Psoas muscle (tissue), 8 donors: Measurements from ENCODE around the gene DUXA. TPM values are rescaled to one million over a fixed set of nuclear protein-coding genes. Genes with fewer than 3 reads are reported as not detected.

Experiments
- ATAC-seq, 4 donors: fragments of 200-7000 bp; cut with Tn5 transposase; one replicate each; pipeline ENCODE4 v1.9.1; 2020; ENCODE audit warnings: moderate library complexity in 3 of 4, mild to moderate bottlenecking in 2 of 4
- DNase-seq, 2 donors: peaks; one replicate each; pipeline ENCODE4 v3.0.0-alpha.2; 2020
- H3K27ac ChIP-seq: fragments of 200-600 bp; one replicate; pipeline ENCODE4 v1.8.0; 2022
- H3K27me3 ChIP-seq, 3 donors: fragments of 200-600 bp in 1 of 3; one replicate each; pipeline versions ENCODE4 v1.6.1 to v1.8.0; 2013 to 2022; ENCODE audit warnings: low read length in 2 of 3, mild to moderate bottlenecking in 2 of 3, moderate library complexity in 1 of 3; ENCODE audit not compliant: insufficient read depth in 3 of 3
- H3K36me3 ChIP-seq, 2 donors: fragments of 200-600 bp in 1 of 2; one replicate each; pipeline versions ENCODE4 v1.6.1 to v1.8.0; 2013 to 2022; ENCODE audit warnings: low read depth in 1 of 2, mild to moderate bottlenecking in 1 of 2, moderate library complexity in 1 of 2; ENCODE audit not compliant: insufficient read depth in 1 of 2
- H3K4me1 ChIP-seq: fragments of 200-600 bp; one replicate; pipeline ENCODE4 v1.8.0; 2022
- H3K4me3 ChIP-seq: fragments of 200-600 bp; one replicate; pipeline ENCODE4 v1.8.0; 2022; ENCODE audit warnings: mild to moderate bottlenecking
- H3K9me3 ChIP-seq: fragments of 200-600 bp; one replicate; pipeline ENCODE4 v1.8.0; 2022
- CTCF ChIP-seq: fragments of 200-600 bp; IDR thresholded peaks from one replicate; pipeline ENCODE4 v1.8.0; 2022; ENCODE audit warnings: antibody characterized with exemption
- WGBS, 3 donors: extraction: QIAGEN DNeasy Blood & Tissue Kit; methylation state at CpG; one replicate each; pipeline versions ENCODE4 v1.1.6 to v1.1.7; 2013; 5-methylcytosine and 5-hydroxymethylcytosine counted together
- intact Hi-C, 2 donors: fragments of 100-400 bp; cut with DNase I; formaldehyde crosslinking; loops; one replicate each; pipeline versions ENCODE4 v1.11.0 to v1.14.2; 2022
- polyA plus RNA-seq, 3 donors: library from polyadenylated mRNA; stranded (reverse); fragments of 200-250 nt; gene quantifications; one replicate each; pipeline ENCODE4 v1.2.3, GENCODE V29; 2013
- total RNA-seq, 4 donors: library from RNA; stranded (reverse); fragmentation: NEBNext Ultra II Directional in 2 of 4; extraction: Animal tissue kit (Norgen Biotek cat#: 25700) in 2 of 4; gene quantifications; one replicate each; pipeline versions ENCODE4 v1.2.1 to v1.2.4, GENCODE V29; 2021 to 2023
- donor health status: healthy with polysubstance abuse.
- donor health status: DM: no; HTN: no; CAD: no; lungs with moderate emphysema.
- donor health status: Bipolar disorder and iron deficiency.
- donor health status: healthy.
- donor health status: DM: yes; HTN: yes; CAD: no.
- donor health status: DM: no; HTN: no; CAD: no.
- donor health status: DM: no; HTN: no; CAD: no.
- donor health status: DM: yes; HTN: yes; CAD: no.

Gene DUXA
- total and polyA plus RNA-seq, 7 donors = not detected

GRCh38 chr19:57171551-57172081 lies 4.3 kb upstream of the DUXA start:
- Histone ChIP-seq H3K9me3 (peaks cover 20% of the 10 kb centered on the region), H3K4me3 (peak overlapping the region; percentile 46), H3K27ac (no peak overlapping the region), H3K4me1 (no peaks in the 10 kb centered on the region), H3K27me3 (peaks cover 0 to 11% (median 2%) of the 10 kb centered on the region in 3 donors), H3K36me3 (no peaks in the 10 kb centered on the region)
- intact Hi-C loops = no loop called here
- no peak for TF ChIP-seq CTCF
- peak in 1 of 4 donors; percentile 62 for ATAC-seq
- WGBS, 3 donors = 4 to 6% (median 5%) methylated on average over 16 to 24 of the region's 42 CpGs
- peak in 1 of 2 donors; percentile 39 for DNase-seq

GRCh38 chr19:57165846-57166245 lies 1.4 kb downstream of the DUXA start:
- 67 to 74% (median 73%) methylated on average over 7 of the region's 7 CpGs for WGBS, 3 donors
- H3K4me1 ChIP-seq = no peaks in the 10 kb centered on the region
- intact Hi-C loops = no loop called here
- H3K9me3 ChIP-seq = peaks cover 7% of the 10 kb centered on the region
- H3K27ac ChIP-seq = no peak overlapping the region
- H3K36me3 ChIP-seq = no peaks in the 10 kb centered on the region
- ATAC-seq (no peak), DNase-seq (no peak)
- H3K27me3 ChIP-seq = no peaks in the 10 kb centered on the region
- H3K4me3 ChIP-seq = no peak overlapping the region
- TF ChIP-seq CTCF = no peak

- WGBS, 3 donors = 68 to 73% (median 70%) methylated on average over 5 of the region's 5 CpGs
- ATAC-seq (no peak), DNase-seq (no peak)
- Histone ChIP-seq H3K27me3 (no peaks in the 10 kb centered on the region), H3K27ac (no peak overlapping the region), H3K4me1 (no peaks in the 10 kb centered on the region), H3K9me3 (peaks cover 3% of the 10 kb centered on the region), H3K4me3 (no peak overlapping the region), H3K36me3 (no peaks in the 10 kb centered on the region)
- TF ChIP-seq CTCF = no peak
- intact Hi-C loops = no loop called here
Observed at GRCh38 chr19:57161985-57162539, 5.2 kb downstream of the DUXA start.

- no peak overlapping the region for H3K4me3 ChIP-seq
- no peak for TF ChIP-seq CTCF
- no peak overlapping the region for H3K27ac ChIP-seq
- intact Hi-C loops = no loop called here
- ATAC-seq (no peak), DNase-seq (no peak)
- WGBS, 3 donors = 75 to 77% (median 77%) methylated on average over 5 of the region's 5 CpGs
- H3K27me3 ChIP-seq = no peaks in the 10 kb centered on the region
- no peaks in the 10 kb centered on the region for H3K36me3 ChIP-seq
- no peaks in the 10 kb centered on the region for H3K4me1 ChIP-seq
- no peaks in the 10 kb centered on the region for H3K9me3 ChIP-seq
Observed at GRCh38 chr19:57152921-57153320, 14.4 kb downstream of the DUXA start.

- no peaks in the 10 kb centered on the region for H3K4me1 ChIP-seq
- ATAC-seq (no peak), DNase-seq (no peak)
- TF ChIP-seq CTCF = no peak
- intact Hi-C loops = no loop called here
- H3K4me3 ChIP-seq = no peak overlapping the region
- no peaks in the 10 kb centered on the region for H3K27me3 ChIP-seq
- H3K36me3 ChIP-seq = no peaks in the 10 kb centered on the region
- H3K27ac ChIP-seq = no peak overlapping the region
- no peaks in the 10 kb centered on the region for H3K9me3 ChIP-seq
- WGBS, 3 donors = 93 to 95% (median 94%) methylated on average over 4 of the region's 4 CpGs
Observed at GRCh38 chr19:57141699-57142098, 25.6 kb downstream of the DUXA start.
